ENCODE data around the gene CA11.
"Not testable (repeated sequence)": the region's sequence is repeated elsewhere in the genome, so short reads cannot be mapped to it uniquely, and the experiment has no call there.

CA11 gene

DNA sequence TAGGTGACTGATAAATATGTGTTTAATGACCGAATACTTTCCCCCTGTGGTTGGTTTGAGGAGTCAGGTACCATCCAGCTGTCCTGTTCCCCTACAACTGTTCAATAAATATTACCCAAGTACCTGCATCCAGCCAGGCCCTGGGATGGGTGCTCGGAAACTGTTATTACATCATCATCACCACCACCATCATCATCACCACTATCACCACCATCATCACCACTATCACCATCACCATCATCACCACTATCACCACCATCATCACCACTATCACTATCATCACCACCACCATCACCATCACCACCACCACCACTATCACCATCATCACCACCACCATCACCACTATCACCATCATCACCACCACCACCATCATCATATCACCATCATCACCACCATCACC is 22.8 kb upstream of the CA11 start:
- DNase-seq = no peak

DNA sequence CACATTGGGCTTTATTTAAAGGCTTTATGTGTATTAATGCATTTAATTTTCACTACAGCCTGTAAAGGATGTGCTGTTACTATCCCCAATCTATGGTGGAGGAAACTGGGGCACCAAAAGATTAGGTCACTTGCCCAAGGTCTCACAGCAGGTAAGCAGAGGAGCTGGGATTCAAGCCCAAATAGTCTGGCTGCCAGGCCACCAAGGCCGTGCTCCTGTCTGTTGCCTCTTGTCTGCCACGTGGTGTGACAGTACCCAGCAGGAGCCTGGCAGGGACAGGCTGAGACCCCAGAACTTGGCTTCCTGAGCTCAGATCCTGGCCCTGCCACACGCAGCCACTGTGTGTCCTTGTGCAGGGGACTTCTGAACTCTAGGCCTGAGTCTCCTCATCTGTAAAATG is 22.3 kb upstream of the CA11 start:
- DNase-seq = no peak

DNA sequence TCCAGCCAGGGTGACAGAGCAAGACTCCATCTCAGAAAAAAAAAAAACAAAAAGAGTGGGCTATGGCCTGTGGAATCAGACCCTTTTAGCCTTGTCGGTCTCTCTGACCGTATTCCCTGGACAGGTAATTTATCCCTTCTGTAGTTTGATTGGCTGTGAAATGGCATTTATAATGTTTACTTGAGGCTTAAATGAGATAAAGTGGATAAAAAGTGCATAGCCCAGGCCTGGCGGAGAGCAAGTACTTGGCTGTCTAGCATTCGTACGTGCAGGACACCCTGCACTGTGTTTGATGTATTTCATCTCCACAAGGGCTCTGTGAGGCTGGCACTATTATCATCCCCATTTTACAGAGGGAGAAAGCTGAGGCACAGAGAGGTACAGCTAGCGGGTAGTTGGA is 19.8 kb upstream of the CA11 start:
- no peak for DNase-seq

DNA sequence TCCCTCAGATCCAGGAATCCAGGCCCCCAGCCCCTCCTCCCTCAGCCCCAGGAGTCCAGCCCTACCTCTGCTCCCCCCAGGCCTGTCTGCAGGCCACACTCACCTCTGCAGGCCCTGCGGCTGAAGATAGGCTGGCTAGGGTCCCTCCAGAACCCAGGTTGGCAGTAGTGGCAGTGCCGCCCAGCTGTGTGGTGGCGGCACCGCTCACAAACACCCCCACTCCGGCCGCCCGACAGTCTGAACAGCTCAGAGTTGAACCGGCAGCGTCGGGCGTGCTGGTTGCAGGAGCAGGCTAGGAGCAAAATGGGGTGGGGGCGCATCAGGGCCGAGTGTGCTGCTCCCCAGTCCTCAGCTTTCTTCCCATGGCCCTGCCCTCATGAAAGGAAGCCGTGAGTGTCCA is 18.5 kb upstream of the CA11 start:
- no peak for DNase-seq

DNA sequence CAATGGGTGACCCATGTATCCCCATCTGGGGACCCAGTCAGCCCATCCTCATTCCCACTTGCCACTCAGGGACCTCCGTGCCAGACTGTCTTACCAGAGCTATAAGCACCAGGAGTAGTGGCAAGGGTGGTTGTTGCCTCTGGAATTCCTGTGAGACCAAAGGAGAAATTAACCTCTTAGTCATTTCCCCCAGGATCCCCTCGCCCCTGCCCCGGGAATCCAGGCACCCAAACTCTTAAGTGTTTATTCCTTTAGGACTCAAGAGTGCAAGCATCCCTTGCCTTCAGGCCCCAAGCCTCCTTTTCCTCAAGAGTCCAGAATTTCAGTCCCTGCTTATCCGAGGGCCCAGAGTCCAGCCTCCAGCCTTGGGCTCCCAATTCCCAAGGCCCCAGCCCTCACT is 17.7 kb upstream of the CA11 start:
- DNase-seq = no peak

DNA sequence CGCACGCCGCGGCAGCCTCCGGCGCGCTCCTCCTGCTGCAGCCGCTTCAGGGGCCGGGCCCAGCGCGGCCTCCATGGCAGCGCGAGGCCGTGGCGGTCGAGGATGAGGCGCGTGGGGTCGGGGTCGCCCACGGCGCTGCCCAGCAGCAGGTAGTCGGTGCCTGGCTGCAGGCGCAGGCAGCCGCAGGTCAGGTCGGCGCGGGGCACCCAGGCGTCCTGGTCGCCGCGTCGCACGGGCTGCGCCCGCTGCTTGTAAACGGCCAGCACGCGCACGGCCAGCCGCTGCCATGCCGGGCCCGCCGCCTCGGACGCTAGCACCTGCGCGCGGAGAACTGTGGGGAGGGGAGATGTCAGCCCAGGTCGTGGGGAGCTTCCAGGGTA is 15.7 kb upstream of the CA11 start:
- DNase-seq = no peak

DNA sequence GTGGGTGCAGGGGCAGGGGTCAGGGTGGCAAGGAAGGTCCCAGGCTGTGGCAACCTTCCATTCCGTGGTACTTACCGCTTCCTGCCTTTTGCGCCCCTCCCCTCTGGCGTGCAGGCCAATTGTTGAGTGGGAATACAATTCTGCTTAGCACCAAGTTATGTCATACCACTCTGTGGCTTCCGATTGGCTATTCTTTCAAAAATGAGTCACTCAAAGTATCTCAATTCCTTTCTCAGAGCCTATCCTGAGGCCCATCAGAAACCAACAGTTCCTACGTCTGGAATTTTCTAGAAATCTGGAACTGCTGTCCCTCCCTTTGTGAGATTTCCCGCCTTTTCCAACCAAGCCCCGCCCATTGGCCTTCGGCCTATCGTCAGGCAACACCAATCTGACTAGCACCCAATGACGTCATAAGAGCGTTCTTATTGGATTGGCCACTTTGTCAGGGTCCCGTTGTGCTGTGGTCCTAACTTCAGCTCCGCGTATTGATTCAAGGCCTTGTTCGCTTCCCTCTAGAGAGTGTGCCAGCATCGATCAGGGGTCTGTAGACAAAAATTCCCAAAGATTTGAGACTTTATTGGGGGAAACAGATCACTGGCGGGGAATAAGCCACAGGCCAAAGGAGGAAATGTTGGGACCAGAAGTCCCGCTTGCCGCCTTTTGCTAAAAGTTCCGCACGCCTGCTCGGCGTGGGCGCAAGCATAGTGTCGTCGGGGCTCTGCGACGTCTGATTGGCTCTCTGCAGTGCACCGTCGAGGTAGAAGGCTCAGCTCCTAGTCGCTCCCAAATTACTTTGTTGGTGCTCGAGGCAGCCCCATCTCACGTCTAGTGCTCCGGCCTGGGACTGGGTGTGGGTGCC is 15.1 kb upstream of the CA11 start:
- peak; percentile 57 for DNase-seq

DNA sequence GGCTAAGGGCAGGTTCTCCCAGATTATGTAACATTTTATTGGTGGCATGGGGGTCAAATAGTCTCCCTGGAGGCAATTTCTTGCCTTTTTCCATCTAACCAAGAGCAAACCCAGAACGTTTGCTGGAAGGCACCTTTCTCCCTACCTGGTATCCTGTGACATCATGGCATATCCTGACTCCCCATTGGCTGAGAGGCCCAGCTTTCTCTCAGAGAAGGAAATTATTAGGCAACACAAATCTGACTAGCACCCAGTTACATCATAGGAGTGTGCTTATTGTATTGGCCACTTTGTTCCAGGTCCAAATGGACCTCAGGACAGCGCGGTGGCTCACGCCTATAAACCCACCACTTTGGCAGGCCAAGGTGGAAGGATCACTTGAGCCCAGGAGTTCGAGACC is 13.8 kb upstream of the CA11 start:
- no peak for DNase-seq

DNA sequence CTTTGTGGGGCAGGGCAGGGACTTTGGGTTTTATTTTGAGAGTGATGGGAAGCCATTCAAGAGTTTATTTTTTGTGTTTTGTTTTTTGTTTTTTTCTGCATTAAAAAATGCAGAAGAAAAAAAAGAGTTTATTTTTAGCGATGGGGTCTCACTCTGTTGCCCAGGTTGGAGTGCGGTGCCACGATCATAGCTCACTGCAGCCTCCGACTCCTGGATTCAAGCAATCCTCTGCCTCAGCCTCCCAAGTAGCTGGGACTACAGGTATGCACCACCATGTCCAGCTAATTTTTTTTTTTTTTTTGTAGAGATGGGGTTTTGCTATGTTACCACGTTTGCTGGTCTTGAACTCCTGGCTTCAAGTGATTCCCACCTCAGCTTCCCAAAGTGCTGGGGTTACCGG is 12.5 kb upstream of the CA11 start:
- DNase-seq = no peak

DNA sequence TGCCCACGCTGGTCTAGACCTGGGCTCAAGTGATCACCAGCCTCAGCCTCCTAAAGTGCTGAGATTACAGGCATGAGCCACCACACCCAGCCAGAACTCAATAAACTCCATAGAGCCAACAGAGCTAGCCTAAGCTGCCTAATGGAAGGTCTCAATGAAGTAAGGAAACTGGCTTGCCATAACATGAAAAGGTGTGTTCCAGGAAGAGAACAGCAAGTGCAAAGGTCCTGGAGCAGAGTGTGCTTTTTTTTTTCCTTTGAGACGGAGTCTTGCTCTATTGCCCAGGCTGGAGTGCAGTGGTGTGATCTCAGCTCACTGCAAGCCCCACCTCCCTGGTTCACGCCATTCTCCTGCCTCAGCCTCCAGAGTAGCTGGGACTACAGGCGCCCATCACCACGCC is 11.8 kb upstream of the CA11 start:
- not testable (repeated sequence) for DNase-seq

DNA sequence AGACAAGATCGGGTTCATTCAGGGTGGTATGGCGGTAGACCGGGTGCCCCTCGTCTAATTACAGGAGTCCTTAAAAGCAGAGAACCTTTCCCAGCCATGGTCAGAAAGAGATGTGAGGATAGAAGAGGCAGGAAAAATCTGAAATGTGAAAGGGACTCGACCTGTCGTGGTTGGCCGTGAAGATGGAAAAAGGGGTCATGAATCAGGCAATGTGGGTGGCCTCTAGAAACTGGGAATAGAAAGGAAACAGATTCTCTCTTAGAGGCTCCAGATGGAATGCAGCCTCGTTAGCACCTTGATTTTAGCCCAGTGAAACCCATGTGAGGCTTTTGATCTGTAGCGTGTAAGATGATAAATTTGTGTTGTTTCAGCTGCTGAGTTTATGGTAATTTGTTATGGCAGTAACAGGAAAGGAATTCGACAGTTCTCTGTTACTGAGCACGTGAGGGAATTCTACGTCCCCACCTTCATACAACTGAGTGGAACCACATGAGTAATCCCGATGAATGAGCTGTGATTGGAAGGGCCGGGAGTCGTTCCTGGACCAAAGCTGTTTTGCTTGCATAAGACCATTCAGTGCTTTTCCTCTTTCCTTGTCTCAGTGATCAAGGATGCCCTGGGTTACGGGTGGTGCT is 11.0 kb upstream of the CA11 start:
- DNase-seq = no peak

DNA sequence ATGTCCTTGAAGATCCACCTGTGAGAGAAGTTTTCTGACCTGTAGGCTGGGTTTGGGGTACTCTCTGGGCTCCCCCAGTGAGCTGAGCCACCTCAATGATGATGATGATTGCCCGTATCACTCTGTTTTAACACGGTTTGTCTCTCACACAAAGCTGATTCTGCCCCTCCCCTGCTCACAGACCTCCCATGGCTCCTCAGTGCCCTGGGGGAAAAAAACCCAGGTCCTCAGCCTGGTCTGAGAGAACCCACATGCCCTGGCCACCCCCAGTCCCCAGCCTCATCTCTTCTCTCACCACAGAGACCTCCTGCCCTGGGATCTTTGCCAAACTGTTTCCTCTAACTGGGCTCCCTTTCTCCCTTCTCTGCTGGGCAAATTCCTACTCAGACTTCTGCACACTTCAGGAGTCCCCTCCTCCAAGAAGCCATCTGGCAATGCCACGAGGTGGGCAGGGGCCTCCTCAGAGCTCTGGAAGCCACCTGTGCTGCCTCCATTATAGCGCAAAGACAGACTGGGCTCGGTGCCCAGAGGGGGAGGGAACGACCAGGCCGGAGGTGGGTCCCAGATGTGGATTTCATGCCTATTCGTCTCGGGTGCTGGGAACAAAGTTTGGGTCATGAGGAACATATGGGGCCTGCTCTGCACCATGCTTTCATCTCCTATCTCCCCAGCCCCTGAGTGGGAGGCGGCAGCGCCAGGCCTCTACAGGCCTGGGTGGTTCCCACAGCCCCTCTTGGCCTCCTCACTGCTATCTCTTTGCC is 8.5 kb upstream of the CA11 start:
- no peak for DNase-seq

DNA sequence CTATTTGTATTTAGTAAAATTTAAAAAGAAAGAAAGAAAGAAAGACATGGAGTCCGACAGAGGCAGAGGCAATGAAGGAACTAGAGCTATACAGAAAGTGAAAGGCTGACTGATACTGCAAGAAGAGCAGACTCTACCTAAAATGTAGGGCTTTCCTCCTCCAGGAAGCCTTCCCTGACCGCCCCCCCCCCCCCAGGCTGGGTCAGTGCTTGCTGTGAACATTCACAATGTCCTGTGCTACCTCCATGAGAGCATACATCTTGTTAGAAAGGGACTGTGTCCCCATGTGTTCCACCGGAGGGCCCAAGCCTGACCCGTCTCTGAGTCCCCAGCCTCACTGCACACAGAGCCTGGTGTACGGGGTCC is 5.7 kb upstream of the CA11 start:
- no peak for DNase-seq

DNA sequence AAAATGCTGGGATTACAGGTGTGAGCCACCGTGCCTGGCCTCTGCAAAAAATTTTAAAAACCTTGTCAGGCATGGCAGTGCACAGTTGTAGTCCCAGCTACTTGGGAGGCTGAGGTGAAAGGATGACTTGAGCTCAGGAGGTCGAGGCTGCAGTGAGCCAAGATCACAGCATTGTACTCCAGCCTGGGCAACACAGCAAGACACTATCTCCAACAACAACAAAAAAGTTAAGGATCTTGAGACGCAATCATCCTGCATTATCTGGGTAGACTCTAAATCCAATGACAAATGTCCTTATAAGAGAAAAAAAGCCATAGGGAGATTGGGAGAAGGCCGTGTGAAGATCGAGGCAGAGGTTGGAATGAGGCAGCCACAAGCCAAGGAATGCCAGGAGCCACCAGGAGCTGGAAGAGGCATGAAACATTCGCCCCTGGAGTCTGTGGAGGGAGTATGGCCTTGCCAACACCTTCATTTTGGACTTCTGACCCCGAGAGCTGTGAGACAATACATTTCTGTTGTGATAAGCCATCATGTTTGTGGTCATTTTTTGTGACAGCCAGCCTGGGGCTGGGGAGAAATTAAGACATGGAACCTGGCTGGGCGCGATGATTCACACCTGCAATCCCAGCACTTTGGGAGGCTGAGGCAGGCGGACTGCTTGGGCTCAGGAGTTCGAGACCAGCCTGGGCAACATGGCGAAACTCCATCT is 5.1 kb upstream of the CA11 start:
- DNase-seq = no peak

DNA sequence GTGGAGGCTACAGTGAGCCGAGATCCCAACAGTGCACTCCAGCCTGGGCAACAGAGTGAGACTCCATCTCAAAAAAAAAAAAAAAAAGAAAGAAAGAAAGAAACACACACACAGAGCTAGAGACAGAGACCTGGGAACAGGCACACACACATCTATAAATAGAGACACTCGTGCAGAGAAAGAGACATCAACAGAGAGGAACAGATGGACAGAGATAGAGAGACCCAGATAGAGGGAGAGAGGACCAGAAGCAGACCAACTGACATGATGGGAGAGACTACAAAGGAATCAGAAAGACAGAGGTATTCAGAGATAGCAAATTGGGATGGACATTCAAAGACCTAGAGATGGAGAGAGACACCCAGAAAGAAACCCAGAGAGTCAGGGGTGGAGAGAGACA is 2.1 kb upstream of the CA11 start:
- DNase-seq = no peak

DNA sequence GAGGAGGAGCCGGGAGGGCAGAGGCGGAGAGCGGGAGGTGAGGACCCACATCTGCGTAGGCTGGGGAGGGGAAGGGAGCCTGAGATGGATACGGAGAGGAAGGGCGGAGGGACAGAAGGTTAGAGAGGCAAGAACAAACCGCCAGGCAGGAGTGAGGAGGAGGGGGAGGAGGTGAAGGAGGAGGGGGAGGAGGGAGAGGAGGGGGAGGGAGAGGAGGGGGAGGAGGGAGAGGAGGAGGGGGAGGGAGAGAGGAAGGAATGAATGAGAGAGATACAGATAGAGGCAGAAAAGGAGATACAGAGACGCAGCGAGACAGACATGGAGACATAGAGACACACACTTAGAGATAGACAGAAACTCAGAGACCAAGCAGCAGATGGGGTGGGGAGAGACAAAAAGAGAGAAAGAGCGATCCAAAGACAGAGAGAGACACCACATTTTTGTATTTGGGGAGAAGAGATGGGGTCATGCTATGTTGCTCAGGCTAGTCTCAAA is 782 bp upstream of the CA11 start:
- DNase-seq = no peak

DNA sequence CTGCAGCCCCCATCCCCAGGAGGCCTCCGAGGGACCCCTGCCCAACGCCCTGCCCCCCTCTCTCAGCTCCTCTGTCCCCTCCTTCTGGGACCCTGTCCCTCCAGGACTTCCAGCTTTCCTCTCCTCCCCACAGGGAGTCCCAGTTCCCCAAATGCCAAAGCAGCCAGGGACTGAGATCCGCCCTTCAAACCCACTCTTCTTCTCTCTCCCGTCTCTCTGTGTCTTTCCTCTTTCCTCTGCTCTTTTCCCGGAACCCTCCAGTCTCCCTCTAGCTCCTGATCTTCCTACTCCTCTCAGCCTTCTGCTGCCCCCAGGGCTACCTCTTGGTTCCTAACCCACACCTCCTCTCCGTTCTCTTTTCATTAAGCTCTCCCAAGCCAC is 377 bp downstream of the CA11 start:
- no peak for DNase-seq

DNA sequence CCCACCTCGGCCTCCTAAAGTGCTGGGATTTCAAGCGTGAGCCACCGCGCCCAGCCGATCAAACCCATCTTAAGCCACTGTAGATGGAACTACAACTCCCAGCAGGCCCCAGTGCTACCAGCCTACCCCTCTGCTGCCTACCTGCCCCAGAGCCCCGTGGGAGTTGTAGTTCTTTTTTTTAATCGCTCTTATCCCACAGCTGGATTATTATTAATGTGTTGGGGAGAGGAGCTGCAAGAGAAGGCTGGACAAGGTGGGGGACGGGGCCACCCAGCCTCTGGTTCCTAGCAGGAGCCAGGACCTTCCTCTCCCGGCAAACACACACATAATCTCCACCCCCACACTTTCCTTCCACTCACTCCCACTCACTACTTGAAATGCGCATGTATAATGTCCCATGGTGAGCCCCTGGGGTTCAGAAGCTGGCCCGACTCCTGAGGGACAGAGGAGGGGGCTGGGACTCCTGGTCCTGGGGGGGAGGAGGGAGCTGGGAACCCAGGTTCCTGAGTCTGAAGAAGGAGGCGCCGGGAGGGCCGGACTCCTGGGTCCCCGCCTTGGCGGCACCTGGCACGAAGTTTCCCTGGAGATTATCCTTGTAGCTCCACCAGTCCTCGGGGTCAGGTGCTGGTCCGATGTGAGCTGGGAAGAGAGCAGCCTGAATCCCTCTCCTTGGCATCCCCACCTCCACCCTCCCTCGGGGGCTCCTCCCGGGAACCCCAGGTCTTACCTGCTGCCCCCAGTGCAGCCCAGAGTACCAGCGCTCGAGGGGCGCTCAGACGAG is 958 bp downstream of the CA11 start:
- DNase-seq = no peak

DNA sequence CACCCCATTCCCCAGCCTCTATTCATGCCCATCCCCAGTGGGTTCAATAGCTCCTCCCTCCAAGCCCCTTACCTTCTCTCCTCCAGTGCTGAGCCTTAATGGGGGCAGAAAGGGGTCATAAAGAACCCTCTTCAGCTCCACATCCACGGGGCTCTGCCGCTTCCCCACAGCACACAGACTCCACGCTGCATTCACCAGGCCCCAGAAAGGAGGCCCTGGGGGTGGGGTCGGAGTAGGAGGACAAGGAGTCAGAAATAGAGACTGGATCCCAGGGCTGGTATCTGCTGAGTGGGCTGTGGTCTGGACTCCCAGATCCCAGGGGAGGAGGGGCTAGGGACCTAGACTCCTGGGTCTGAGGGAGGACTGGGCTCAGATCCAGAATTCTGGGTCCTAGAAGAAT is 1.6 kb downstream of the CA11 start:
- DNase-seq = no peak

DNA sequence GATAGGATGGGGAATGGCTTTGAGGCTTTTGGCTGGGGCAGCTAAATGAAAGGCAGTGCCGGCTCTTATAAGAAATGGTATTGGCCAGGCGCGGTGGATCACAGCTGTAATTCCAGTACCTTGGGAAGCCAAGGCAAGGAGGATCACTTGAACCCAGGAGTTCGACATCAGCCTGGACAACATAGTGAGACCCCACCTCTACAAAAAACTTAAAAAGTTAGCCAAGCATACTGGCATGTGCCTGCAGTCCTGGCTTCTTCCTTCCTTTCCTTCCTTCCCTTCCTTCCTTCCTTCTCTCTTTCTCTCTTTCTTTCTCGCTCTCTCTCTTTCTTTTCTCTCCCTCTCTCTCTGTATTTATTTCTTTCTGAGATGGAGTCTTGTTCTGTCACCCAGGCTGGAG is 3.1 kb downstream of the CA11 start:
- DNase-seq = no peak

DNA sequence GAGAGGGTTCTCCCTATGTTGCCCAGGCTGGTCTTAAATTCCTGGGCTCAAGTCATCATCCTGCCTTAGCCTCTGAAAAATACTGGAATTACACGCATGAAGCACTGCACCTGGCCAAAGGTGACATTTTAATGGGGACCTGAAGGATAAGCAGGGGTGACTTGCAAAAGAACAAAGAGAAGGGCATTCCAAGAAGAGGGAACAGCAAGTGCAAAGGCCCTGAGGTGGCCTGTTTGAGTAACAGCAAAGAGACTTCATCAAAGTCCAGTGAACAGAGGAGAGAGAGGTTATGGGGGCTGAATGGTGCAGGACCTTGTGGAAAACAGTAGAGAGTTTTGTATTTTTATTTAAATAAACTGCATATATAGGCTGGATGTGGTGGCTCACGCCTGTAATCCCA is 4.1 kb downstream of the CA11 start:
- DNase-seq = no peak

All from GOT3 (cell line).